Epidermal melanocyte (primary cell): ENCODE results near the gene SAT1.

Source experiments
- DNase-seq: peaks from one replicate; pipeline ENCODE4 v3.0.0; 2011; ENCODE audit warnings: low spot score; ENCODE audit not compliant: insufficient read length

The SAT1 gene

GRCh38 chrX:23773601-23774175 is 9.3 kb upstream of the SAT1 start:
- DNase-seq = no peak

DNA sequence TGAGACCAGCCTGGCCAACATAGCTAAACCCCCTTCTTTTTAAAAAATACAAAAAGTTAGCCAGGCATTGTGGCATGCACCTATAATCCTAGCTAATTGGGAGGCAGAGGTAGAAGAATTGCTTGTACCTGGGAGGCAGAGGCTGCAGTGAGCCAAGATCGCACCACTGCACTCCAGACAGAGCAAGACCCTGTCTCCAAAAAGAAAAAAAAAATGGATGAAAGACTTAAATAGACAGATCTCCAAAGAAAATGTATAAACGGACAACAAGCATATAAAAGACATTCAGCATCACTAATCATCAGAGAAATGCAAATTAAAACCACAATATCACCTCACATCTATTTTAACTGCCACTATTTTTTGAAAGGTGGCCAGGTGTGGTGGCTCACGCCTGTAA is 6.6 kb upstream of the SAT1 start:
- DNase-seq = no peak

DNA sequence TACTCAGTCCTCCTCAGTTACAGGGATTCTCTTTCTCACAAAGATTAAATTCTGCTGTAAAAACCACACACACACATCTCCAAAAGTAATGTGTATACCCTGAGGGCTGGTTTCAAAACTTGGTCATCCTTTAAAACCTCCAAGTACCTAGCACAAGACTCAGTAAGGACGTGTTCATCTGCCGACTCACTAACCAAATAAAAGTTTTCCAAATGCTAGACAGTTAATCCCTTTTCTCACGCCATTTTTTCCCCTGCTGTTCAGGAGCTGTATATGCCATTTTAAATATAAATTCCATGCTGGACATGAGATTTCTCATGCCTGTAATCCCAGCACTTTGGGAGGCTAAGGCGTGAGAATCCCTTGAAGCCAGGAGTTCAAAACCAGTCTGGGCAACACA is 3.9 kb upstream of the SAT1 start:
- no peak for DNase-seq

DNA sequence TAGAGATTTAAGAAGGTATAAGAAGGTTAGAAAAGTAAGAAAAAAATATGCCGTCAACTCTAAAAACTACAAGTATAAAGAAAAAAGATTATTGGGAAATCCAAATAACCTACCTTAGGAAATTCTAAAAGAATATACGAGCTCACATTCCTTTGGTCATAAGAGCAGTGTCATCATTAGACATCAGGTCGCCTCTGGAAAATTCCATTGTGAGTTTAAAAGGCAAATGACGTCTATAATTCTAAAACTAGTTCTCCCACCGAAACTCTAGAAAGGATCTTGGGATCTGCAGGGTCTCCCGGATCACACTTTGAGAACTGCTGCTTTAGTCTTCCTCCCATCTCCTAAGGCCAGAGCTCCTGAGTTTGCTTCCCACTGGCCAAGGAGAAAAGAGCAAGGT is 518 bp upstream of the SAT1 start:
- no peak for DNase-seq

DNA sequence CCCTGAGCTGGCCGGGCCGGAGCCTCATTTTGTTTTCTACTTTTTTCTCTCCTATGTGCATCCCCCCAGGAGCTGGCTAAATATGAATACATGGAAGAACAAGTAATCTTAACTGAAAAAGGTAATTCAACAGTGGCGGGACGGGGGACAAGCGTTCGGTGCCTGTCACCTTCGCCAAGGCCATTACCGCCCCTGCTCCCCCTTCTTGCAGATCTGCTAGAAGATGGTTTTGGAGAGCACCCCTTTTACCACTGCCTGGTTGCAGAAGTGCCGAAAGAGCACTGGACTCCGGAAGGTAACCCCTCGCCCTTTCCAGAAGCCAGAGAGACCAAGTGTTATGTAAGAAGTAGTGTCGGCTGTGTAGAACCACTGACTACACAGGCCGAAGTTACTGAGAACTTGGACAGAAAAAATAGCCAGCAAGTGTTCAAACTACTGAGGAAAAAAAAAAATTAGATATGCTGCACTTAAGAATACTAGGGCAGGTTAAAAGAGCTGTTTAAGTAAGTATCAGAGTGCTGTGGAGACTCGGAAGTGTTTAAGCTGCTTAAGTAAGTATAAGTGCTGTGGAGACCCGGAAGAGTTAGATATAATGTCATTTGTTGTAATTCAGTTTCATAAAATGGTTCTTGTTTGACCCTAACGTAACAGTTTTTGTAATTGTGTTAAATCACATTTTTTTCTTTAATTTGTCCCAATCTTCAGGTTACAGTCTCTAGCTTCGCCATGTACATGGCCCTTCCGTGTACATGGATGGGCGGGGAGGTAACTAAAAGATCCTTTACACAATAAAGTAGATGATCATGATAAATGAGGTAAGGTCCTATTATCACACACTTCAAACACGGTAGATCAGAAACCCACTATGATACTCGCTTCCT is 856 bp downstream of the SAT1 start:
- no peak for DNase-seq

GRCh38 chrX:23784470-23785331 is 1.7 kb downstream of the SAT1 start:
- DNase-seq = no peak

DNA sequence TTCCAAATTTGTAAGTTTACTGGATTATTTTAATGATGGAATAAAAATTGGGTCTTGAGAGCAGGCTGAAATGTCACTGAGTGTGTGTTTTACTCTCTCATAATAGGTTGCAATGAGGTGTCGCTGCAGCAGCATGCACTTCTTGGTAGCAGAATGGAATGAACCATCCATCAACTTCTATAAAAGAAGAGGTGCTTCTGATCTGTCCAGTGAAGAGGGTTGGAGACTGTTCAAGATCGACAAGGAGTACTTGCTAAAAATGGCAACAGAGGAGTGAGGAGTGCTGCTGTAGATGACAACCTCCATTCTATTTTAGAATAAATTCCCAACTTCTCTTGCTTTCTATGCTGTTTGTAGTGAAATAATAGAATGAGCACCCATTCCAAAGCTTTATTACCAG is 2.6 kb downstream of the SAT1 start:
- DNase-seq = no peak

DNA sequence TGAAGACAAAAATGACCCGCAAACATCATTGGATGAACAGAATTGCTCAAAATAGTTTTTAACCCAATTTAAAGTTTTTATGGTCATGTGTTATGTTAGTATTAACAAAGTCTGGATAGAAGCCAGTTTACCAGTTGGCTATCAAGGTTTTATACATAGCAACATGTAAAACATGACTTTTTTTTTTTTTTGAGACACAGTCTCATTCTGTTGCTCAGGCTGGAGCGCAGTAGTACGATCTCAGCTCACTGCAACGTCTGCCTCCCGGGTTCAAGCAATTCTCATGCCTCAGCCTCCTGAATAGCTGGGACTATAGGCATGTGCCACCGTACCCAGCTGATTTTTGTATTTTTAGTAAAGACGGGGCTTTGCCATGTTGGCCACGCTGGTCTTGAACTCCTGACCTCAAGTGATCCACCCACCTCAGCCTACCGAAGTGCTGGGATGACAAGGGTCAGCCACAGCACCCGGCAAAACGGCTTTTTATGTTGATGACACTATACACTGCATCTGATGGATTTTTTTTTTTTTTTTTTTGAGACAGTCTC is 3.4 kb downstream of the SAT1 start:
- no peak for DNase-seq

DNA sequence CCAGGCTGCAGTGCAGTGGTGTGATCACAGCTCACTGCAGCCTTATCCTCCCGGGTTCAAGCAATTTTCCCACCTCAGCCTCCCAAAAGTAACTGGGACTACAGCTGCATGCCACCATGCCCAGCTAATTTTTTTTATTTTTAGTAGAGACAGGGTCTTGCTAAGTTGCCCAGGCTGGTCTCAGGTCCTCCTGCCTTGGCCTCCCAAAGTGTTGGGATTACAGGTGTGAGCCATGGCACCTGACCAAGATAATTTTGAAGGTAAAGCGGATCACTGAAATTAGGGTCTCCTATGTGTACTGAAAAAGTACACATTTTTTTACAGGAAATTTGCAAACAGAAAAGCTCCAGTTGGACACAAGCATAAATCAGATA is 4.8 kb downstream of the SAT1 start:
- no peak for DNase-seq

DNA sequence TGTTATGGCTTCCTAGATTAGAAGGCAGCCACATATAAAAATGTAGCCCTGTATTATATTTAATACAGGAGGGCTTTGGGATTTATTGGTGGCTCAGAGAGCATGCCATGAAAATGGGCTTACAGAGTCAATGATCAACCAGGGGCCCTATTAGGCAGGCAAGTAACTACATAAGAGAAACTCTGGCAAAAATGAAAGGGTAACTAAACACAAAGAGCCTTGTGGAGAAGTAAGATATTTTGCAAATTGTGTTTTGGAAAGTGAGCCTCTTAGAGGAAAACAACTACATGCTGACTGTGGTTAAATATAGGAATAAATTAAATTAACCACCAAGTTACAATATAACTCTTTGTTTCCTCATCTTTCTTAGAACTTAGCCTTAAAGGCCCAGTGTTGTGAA is 5.5 kb downstream of the SAT1 start:
- no peak for DNase-seq

DNA sequence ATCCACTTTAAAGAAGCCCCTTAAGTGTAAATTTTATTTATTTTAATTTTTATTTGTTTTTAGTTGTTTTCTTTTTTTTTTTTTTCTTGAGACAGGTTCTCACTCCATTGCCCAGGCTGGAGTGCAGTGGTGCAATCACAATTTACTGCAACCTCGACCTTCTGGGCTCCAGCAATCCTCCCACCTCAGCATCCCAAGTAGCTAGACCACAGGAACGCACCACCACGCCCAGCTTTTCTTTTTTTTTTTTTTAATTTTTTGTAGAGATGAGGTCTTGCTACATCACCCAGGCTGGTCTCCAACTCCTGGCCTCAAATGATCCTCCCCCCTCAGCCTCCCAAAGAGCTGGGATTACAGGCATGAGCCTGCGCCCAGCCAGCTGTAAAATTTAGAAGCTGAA is 6.0 kb downstream of the SAT1 start:
- DNase-seq = no peak

DNA sequence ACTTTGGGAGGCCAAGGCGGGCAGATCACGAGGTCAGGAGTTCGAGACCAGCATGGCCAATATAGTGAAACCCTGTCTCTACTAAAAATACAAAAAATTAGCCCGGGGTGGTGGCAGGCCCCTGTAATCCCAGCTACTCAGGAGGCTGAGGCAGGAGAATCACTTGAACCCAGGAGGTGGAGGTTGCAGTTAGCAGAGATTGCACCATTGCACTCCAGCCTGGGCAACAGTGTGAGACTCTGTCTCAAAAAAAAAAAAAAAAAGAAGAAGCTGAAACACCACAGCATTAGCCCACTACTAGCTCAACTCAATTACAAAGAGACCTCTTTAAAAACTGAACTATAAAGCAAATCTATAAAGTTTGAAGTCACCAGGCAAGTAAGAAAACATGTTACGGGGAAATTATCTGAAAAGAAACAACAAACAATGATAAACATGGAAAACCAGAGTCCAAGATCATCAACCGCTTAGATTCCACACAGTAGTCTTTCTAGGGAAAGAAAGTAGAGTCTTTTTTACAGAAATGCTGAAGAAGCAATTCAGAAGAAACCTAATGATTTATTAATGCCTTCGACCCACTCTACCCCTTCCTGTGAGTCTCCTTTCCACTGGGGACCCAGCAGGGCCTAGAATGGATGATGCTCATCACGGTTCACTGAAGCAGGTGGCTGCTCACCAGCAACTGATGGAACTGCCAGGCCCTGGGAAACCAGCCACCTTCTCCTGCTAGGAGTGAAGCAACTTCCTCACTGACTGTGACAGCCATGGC is 6.6 kb downstream of the SAT1 start:
- no peak for DNase-seq

DNA sequence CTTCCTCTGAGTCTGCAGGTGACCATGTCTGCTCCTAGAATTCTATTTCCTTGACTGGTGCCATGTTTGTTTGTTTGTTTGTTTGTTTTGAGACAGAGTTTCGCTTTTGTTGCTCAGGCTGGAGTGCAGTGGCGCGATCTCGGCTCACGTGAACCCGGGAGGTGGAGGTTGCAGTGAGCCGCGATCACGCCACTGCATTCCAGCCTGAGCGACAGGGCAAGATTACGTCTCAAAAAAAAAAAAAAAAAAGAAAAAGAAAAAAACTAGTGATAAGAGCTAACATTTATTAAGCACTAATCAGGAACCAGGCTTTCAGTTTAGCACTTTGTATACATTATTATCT is 7.2 kb downstream of the SAT1 start:
- no peak for DNase-seq

- no peak for DNase-seq
These were observed 10.0 kb downstream of the SAT1 start for GRCh38 chrX:23792861-23793553.

- DNase-seq = no peak
These were observed 12.2 kb downstream of the SAT1 start for GRCh38 chrX:23795221-23795620.

DNA sequence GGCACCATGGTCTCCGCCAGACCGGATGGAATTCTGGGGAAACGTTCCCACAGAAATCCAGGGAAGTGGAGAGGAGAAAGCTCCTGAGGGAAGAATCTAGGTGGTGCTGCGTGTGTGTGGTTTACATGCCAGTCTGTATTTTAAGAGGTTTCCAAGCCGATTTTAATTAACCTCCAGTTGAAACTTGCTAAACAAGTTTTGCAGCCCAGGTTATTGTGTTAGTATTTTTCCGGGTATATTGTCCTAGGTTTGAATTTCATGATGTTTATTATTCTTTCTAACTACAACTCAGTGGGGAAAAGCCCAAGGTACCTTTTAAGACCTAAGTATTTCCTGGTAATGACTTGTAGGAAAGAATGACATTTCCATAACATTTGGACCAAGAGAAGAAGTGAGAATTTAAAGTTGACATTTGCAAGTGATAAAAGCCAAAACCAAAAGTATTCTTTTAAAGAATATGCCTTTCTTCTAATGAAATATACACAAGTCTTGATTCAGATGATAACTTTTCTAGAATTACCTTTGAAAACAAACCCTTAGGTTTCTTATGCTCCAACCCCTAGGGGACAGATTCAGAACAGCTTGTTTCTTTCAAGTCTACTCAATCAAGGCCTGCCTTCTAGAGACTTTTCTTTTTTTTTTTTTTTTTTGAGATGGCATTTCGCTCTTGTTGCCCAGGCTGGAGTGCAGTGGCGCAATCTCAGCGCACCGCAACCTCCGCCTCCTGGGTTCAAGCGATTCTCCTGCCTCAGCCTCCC is 14.6 kb downstream of the SAT1 start:
- DNase-seq = no peak

GRCh38 chrX:23799469-23800065 is 16.6 kb downstream of the SAT1 start:
- no peak for DNase-seq

DNA sequence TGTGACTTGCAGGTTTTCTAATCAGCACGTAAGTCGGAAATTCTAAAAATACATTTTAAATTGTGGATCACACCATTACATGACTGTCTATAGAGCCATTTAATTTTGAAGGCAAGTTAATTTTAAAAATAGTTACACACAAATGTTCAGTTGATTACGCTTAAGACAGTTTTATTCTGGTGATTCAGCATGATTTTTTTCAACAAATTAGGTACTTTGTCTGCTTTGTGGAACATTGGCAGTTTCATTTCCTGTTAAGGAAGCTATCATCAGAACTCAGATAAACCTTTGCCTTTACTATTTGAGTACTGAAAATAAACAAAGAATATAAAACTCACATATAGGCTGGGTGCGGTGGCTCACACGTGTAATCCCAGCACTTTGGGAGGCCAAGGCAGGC is 19.5 kb downstream of the SAT1 start:
- DNase-seq = no peak

- DNase-seq = no peak
These were observed 21.0 kb downstream of the SAT1 start for GRCh38 chrX:23803931-23804381.

GRCh38 chrX:23804578-23804977 is 21.6 kb downstream of the SAT1 start:
- no peak for DNase-seq
